Activated CD4-positive, alpha-beta T cell treated with anti-CD3 and anti-CD28 coated beads, Interleukin-2, amount 50 U/mL, for 24 hours (primary cell): Measurements from ENCODE around the gene NDUFAF7.
"Not testable (repeated sequence)": the region's sequence is repeated elsewhere in the genome, so short reads cannot be mapped to it uniquely, and the experiment has no call there.

Experiments used
- DNase-seq, 2 donors: peaks; one replicate each; pipeline ENCODE4 v3.0.0-alpha.2; 2020; ENCODE audit warnings: low read depth in 1 of 2, low spot score in 1 of 2

Gene NDUFAF7

GRCh38 chr2:37231241-37232130, at the start of gene NDUFAF7, which contains the start of gene CEBPZ:
Gene NDUFAF7 (plus strand): TSS chr2:37231658. CDS start chr2:37231706, 48 bp downstream.
Gene CEBPZ (minus strand): TSS chr2:37231596. CDS start chr2:37231567, 29 bp downstream.
- DNase-seq, result peak; percentile 74 to 87

DNA sequence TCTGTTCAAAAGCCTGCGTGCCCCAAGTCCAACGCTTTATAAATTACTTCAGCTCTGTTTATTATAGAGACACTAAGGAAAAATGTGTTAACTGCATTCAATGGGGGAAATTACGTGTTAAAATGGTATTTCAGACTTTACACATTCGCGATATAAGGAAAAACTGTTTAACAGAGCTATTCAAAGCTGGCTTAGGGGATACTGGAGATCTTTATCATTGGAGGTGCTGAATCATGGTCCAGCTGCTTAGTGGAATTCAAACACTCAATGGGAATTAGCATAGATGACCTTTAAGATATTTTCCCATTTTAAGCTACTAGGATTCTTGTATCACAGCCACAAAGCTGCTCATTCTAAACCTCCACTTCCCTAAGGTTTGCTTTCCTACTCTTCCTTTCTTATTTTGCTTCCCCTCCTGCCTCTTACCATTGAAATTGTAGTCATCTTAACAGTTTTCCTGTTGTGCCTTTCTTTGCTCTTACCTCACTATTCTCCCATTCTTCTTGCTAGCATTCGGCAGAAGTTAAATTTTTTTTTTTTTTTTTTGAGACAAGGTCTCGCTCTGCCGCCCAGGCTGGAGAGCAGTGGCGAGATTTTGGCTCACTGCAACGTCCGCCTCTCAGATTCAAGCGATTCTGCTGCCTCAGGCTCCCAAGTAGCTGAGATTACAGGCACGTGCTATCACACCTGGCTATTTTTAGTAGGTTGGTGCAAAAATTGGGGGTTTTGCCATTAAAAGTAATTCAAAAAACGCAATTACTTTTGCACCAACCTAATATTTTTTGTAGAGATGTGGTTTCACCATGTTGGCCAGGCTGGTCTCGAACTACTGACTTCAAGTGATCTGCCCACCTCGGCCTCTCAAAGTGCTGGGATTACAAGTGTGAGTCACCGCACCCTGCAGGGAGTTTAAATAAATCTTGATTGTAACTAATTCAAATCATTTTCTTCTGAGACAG, 49.5 kb upstream of the NDUFAF7 start:
- no peak for DNase-seq

DNA sequence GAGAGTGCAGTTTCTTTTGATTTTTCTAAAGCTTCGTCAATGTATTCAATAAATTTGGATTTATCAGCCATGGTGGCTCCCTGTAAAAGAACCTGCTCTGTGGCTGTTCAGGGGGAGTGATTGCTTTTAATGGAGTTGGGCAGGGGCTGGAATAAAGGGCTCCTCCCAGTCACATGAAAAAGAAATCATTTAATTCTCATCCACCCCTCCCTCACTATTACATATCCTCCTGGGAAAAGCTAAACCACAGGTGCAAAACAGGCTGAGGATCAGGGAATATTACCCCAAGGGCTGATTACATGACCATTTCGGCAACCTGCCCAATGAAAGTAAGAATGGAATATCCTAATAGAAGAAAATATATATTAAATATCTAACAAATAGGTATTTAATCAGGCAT, 42.9 kb upstream of the NDUFAF7 start, which contains the start of gene SULT6B1:
Gene SULT6B1, minus strand, starts transcription at position 101 of the 400 bp plus-strand sequence. Its CDS starts 30 bp downstream, at position 71.
- DNase-seq, result no peak

- DNase-seq, result no peak
These were observed 41.9 kb upstream of the NDUFAF7 start for GRCh38 chr2:37189452-37190153.

DNA sequence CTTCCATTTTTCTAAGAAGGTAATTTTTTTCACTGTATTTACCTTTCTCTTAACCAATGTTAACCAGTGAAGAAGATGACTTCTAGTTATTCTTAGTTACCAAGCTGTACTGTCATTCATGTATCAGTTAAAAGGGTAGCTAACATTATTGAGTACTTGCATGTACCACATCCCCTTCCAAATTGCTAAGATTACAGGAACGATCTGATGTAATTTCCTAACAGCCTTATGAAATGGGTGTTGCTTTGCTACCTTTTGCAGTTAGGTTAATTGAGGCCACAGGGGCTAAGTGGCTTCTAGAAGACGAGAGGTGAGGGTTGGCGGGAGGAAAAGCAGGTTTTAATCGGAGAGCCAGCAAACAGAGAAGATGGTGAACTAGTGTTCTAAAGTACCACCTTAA, 41.2 kb upstream of the NDUFAF7 start:
- no peak for DNase-seq

DNA sequence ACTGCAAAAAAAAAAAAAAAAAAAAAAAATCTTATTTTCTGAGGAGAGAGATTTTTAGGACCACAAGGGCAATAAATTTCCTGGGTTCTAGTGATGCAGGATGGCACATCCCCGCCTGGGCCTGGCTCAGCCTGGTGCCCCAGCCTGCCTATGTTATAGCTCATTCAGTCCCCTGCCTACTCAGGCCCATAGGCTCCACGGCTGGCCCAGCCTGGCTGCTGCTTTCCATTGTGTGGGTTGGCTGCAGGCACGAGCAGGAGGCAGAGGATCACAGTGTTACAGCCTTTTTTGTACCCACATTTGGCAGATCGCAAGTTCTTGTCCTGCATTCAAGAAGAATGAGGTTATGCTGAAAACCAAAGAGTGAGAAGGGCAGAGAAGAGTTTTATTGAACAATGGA, 40.2 kb upstream of the NDUFAF7 start:
- DNase-seq, result no peak

- DNase-seq, result no peak
These were observed 39.7 kb upstream of the NDUFAF7 start for GRCh38 chr2:37191747-37192146.

DNA sequence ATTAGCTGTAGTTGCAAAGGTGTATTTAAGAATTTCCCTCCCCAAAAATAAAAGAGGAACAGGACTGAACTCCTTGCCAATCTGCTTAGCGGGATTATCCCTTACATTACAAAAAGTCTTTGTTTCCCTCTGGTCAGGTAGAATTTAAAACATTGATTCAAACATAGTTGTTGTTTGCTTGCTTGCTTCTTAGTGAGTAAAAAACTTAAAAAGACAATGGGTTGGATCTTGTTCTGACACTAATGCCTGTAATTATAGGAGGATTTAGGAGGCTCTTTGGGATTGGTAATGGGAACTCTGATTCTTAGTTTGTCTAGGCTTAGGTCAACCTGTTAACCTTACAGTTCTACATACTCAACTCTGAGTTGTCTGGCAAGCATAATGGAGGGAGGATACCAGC, 38.9 kb upstream of the NDUFAF7 start:
- no peak for DNase-seq

DNA sequence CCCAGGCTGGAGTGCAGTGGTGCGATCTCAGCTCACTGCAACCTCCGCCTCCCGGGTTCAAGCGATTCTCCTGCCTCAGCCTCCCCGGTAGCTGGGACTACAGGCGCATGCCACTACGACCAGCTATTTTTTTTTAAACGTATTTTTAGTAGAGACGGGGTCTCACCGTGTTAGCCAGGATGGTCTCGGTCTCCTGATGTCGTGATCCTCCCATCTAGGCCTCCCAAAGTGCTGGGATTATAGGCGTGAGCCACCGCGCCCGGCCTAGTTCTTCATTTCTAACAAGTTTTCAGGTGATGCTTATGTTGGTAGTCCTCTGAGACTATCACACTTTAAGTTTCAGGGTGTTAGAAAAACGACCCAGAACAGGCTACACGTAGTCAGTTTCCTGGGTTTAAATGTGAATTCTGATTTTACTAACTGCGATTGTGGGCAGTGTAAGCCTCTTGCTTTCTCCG, 35.6 kb upstream of the NDUFAF7 start:
- DNase-seq, result not testable (repeated sequence)

DNA sequence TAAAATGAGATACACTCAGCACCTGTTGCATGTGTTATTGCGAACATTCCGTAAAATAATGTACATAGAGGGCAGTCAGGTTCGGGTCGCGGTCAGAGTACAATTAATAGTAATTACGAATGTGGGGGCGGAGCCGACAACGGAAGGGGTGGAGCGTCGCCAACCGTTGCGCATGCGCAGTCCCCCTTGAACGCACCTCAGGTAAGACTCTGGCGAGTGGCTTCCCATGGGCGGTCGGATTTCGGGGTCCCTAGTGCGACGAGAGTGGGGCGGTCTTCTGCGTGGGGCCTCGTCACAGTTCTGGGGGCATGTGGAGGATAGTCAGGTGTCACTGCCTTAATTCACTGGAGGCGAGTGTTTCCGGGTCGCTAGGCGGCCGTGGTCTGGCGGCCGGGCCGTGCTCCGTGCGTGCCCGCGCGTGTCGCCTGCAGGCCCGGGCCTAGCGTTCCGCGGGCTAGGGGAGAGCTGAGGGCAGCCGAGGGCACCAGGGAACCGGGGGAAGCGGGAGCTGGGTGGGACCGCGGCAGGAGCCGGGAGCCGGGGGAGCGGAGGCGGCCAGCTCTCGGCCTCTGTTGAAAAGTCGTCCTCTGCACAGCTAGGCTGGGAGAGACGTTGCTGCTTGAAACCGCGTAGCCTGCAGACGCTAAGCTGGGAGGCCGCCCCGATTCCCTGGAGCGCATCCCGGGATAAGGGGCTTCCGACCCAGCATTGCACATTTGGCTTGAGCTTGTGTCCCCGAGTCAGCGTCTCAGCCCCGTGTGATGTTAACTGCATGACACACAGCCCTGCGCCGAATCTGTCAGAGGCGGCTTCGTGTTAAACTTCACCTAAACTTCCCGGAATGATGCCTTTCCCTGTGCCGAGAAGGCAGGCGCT, 34.9 kb upstream of the NDUFAF7 start, which contains the start of gene CEBPZOS:
Gene CEBPZOS, plus strand, starts transcription at position 177 of the 876 bp plus-strand sequence. CDS start 3,209 bp downstream, outside the sequence.
- peak; percentile 86 to 90 for DNase-seq

GRCh38 chr2:37198681-37199065, 32.8 kb upstream of the NDUFAF7 start:
- no peak for DNase-seq

DNA sequence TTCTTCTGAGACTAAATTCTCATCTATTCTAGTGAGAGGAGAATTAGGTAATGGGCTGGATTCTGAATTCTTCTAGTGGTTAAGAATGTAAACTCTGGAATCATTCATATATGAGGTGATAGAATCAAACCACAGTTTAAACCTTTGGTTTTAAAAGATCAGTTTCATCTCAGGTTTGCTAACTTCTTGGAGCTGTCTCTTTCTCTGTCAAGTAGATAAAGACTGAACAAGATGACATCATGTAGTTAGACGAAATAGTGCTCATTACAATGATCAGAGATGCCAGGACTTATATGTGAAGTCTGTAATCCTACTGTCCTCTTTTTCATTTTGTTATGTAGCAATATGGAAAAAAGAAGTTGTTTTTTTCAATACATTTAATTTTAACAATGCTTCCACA, 30.2 kb upstream of the NDUFAF7 start:
- DNase-seq, result no peak

- no peak for DNase-seq
These were observed 29.7 kb upstream of the NDUFAF7 start for GRCh38 chr2:37201766-37202165.

DNA sequence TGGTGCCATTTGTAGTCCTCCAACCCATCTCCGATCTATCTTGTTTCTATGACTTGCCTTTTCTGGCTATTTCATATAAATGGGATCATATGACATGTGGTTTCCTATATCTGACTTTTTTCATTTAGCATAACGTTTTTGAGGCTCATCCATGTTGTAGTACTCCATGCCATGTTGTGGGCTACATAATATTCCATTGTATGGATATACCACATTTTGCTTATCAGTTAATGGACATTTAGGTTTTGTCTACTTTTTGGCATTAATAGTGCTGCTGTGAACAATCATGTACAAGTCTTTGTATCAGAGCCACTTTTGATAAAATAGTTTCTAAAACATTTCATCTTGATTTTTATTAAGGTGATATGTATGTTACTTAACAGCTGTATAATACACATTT, 27.8 kb upstream of the NDUFAF7 start:
- DNase-seq, result no peak

DNA sequence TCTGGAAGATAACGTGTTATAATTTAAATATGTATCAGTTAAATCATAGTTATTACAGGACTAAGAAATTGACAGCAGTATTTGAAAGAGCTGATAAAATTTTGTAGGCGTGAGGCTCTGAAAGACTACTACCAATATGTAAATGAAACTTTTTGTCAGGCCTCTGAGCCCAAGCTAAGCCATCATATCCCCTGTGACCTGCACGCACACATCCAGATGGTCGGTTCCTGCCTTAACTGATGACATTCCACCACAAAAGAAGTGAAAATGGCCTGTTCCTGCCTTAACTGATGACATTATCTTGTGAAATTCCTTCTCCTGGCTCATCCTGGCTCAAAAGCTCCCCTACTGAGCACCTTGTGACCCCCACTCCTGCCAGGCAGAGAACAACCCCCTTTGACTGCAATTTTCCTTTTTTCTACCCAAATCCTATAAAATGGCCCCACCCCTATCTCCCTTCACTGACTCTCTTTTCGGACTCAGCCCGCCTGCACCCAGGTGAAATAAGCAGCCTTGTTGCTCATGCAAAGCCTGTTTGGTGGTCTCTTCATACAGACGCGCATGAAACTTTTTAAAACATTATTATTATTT, 26.3 kb upstream of the NDUFAF7 start:
- not testable (repeated sequence) for DNase-seq

- no peak for DNase-seq
These were observed 25.6 kb upstream of the NDUFAF7 start for GRCh38 chr2:37205689-37206341.

DNA sequence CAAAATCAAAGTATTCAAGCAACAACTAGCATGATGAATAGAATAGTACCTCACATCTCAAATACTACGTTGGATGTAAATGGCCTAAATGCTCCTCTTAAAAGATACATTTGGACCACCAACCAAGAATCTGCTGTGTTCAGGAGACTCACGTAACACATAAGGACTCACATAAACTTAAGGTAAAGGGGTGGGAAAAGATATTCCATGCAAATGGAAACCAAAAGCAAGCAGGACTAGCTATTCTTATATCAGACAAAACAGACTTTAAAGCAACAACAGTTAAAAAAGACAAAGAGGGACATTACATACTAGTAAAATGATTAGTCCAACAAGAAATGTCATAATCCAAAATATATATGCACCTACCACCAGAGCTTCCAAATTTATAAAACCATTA, 24.7 kb upstream of the NDUFAF7 start:
- not testable (repeated sequence) for DNase-seq

DNA sequence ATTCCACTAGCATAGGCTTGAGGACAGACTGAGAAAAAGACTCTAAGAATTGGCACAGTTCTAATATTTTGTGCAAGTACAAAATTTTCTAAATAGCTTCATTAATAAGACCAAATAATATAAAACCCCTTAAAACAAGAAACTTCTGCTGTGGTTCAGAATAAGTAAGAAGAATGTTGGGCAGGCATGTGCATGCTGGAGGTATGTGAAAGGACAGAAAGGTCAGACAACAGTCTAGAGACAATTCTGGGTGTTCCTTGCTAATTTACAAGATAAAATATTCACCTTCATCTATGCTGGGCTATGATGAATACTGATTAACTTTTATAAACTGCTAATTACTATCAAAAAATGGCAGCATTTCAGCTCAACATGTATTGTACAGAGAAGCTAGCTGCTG, 20.2 kb upstream of the NDUFAF7 start:
- DNase-seq, result no peak

- no peak for DNase-seq
These were observed 19.5 kb upstream of the NDUFAF7 start for GRCh38 chr2:37211939-37212338.
